Peyer's patch (tissue), 4 donors: ENCODE measurements around the gene TTC39B.

Experiments used
- CTCF ChIP-seq, 6 experiments: fragments of 450-650 bp in 4 of 6; fragments of 200-600 bp in 2 of 6; sonication (generic) in 1 of 6; IDR thresholded peaks; one replicate each; pipeline ENCODE4 v1.5.1; 2017 to 2019; ENCODE audit warnings: antibody characterized with exemption in 6 of 6, mild to moderate bottlenecking in 3 of 6, moderate library complexity in 1 of 6
- POLR2A ChIP-seq, 2 donors: fragments of 450-650 bp; IDR thresholded peaks; one replicate each; pipeline ENCODE4 v1.5.1; 2017; ENCODE audit warnings: antibody characterized with exemption in 2 of 2, mild to moderate bottlenecking in 2 of 2, moderate library complexity in 2 of 2

GRCh38 chr9:15332939-15333338, 25.9 kb upstream of the TTC39B start:
- TF ChIP-seq CTCF (IDR thresholded peaks at IDR 0.05) (peak in 2 of 6 experiments; percentile 16 to 19), POLR2A (IDR thresholded peaks at IDR 0.05) (no peak)
